ENCODE results near the gene AKT3.

AKT3 gene

GRCh38 chr1:243712242-243712641 is 137.8 kb downstream of the AKT3 start:
- no peak for DNase-seq (ENCODE audit: low read depth, low spot score)
- no peak for TF ChIP-seq CTCF (IDR thresholded peaks at IDR 0.05; ENCODE audit: insufficient read depth, low read length, missing control alignments)
- POLR2A ChIA-PET, result no interaction called here
- CTCF ChIA-PET, result interaction anchor here (1.2 to 1.5 kb wide), 4 partner anchors 18 to 561 kb away, joined by 3 to 4 read pairs (median 4); no protein-coding TSS in a partner anchor
- H3K4me3 ChIP-seq (ENCODE audit: low read depth, low read length), result no peak overlapping the region

GRCh38 chr1:243710467-243710866 is 139.6 kb downstream of the AKT3 start:
- no peak for TF ChIP-seq CTCF (IDR thresholded peaks at IDR 0.05; ENCODE audit: insufficient read depth, low read length, missing control alignments)
- H3K4me3 ChIP-seq (ENCODE audit: low read depth, low read length), result no peak overlapping the region
- DNase-seq (ENCODE audit: low read depth, low spot score), result no peak
- ChIA-PET CTCF (interaction anchor here (0.7 to 1.4 kb wide), 4 partner anchors 11 to 40 kb away, joined by 3 read pairs; no protein-coding TSS in a partner anchor), POLR2A (no interaction called here)

GRCh38 chr1:243708210-243708609 is 141.8 kb downstream of the AKT3 start:
- no peak overlapping the region for H3K4me3 ChIP-seq (ENCODE audit: low read depth, low read length)
- TF ChIP-seq CTCF (IDR thresholded peaks at IDR 0.05; ENCODE audit: insufficient read depth, low read length, missing control alignments), result no peak
- no peak for DNase-seq (ENCODE audit: low read depth, low spot score)
- ChIA-PET POLR2A (no interaction called here), CTCF (interaction anchor here (1.0 kb wide), 3 partner anchors 27 to 564 kb away, joined by 3 to 5 read pairs (median 4); no protein-coding TSS in a partner anchor)

GRCh38 chr1:243706563-243706962 is 143.5 kb downstream of the AKT3 start:
- CTCF ChIA-PET, result interaction anchor here (1.4 to 2.0 kb wide), 4 partner anchors 18 to 593 kb away, joined by 3 to 5 read pairs (median 4); no protein-coding TSS in a partner anchor
- TF ChIP-seq CTCF (IDR thresholded peaks at IDR 0.05; ENCODE audit: insufficient read depth, low read length, missing control alignments), result no peak
- no peak for DNase-seq (ENCODE audit: low read depth, low spot score)
- POLR2A ChIA-PET, result no interaction called here
- H3K4me3 ChIP-seq (ENCODE audit: low read depth, low read length), result no peak overlapping the region

- DNase-seq (ENCODE audit: low read depth, low spot score), result no peak
- H3K4me3 ChIP-seq (ENCODE audit: low read depth, low read length), result no peak overlapping the region
- TF ChIP-seq CTCF (IDR thresholded peaks at IDR 0.05; ENCODE audit: insufficient read depth, low read length, missing control alignments), result no peak
- ChIA-PET POLR2A (no interaction called here), CTCF (interaction anchor here (1.4 to 2.0 kb wide), 4 partner anchors 17 to 594 kb away, joined by 3 to 5 read pairs (median 4); no protein-coding TSS in a partner anchor)
Measured at GRCh38 chr1:243705585-243705984, 144.5 kb downstream of the AKT3 start.

- CTCF ChIA-PET, result interaction anchor here (0.5 kb wide), 1 partner anchor 50 kb away, joined by 3 read pairs; no protein-coding TSS in a partner anchor
- no peak for TF ChIP-seq CTCF (IDR thresholded peaks at IDR 0.05; ENCODE audit: insufficient read depth, low read length, missing control alignments)
Measured at GRCh38 chr1:243701872-243702271, 148.2 kb downstream of the AKT3 start.

More at GRCh38 chr1:243701872-243702271, 148.2 kb downstream of the AKT3 start:
- H3K4me3 ChIP-seq (ENCODE audit: low read depth, low read length), result no peak overlapping the region
- DNase-seq (ENCODE audit: low read depth, low spot score), result no peak
- POLR2A ChIA-PET, result interaction anchor here (0.9 kb wide), 1 partner anchor 97 kb away, joined by 4 read pairs; no protein-coding TSS in a partner anchor

All from AG04449 (cell line).